BE2C (cell line): ENCODE data around the gene FAM111A.
"Not testable (repeated sequence)": the region's sequence is repeated elsewhere in the genome, so short reads cannot be mapped to it uniquely, and the experiment has no call there.

Source experiments
- DNase-seq: peaks from one replicate; pipeline ENCODE4 v3.0.0-alpha.2; 2020
- H3K27me3 ChIP-seq: fragments of 250-450 bp; sonication (Bioruptor Pico); 2 replicates; pipeline ENCODE4 v1.5.1; 2020; ENCODE audit warnings: mild to moderate bottlenecking
- H3K36me3 ChIP-seq: fragments of 250-450 bp; sonication (Bioruptor Pico); 2 replicates; pipeline ENCODE4 v1.5.1; 2020; ENCODE audit warnings: mild to moderate bottlenecking
- H3K4me1 ChIP-seq: fragments of 250-450 bp; sonication (Bioruptor Pico); 2 replicates; pipeline ENCODE4 v1.5.1; 2020
- H3K4me3 ChIP-seq: 2 replicates; pipeline ENCODE4 v1.5.1; 2011; ENCODE audit warnings: low read depth, low read length
- H3K9me3 ChIP-seq: fragments of 250-450 bp; sonication (Bioruptor Pico); 2 replicates; pipeline ENCODE4 v1.5.1; 2020
- CTCF ChIP-seq: IDR thresholded peaks from 2 replicates; pipeline ENCODE4 v1.5.1; 2012; ENCODE audit warnings: mild to moderate bottlenecking, low read depth, low read length

The FAM111A gene

GRCh38 chr11:59106363-59107336 is 36.0 kb upstream of the FAM111A start, which contains the start of gene FAM111B:
FAM111B (plus strand) TSS chr11:59107237; CDS start chr11:59109626, 2,389 bp downstream.
- H3K4me3 ChIP-seq, result peak within 1 kb of the TSS; percentile 61
- DNase-seq, result peak; percentile 72
- H3K27me3 ChIP-seq, result no peaks in the 10 kb centered on the region
- no peaks in the 10 kb centered on the region for H3K36me3 ChIP-seq
- no peak for TF ChIP-seq CTCF
- no peaks in the 10 kb centered on the region for H3K9me3 ChIP-seq
- no peaks in the 10 kb centered on the region for H3K4me1 ChIP-seq

- H3K27me3 ChIP-seq, result not testable (repeated sequence)
Observed at GRCh38 chr11:59107721-59108120, 34.9 kb upstream of the FAM111A start.

GRCh38 chr11:59112494-59112893 is 30.2 kb upstream of the FAM111A start:
- no peak overlapping the region for H3K4me3 ChIP-seq
- no peak for TF ChIP-seq CTCF
- no peaks in the 10 kb centered on the region for H3K36me3 ChIP-seq

More at GRCh38 chr11:59107721-59108120, 34.9 kb upstream of the FAM111A start:
- not testable (repeated sequence) for H3K9me3 ChIP-seq, H3K36me3 ChIP-seq, H3K4me1 ChIP-seq, DNase-seq
- peak overlapping the region; percentile 61 for H3K4me3 ChIP-seq

GRCh38 chr11:59114344-59114743 is 28.3 kb upstream of the FAM111A start:
- H3K27me3 ChIP-seq, result no peaks in the 10 kb centered on the region
- H3K9me3 ChIP-seq, result no peaks in the 10 kb centered on the region
- H3K36me3 ChIP-seq, result no peaks in the 10 kb centered on the region
- H3K4me3 ChIP-seq, result no peak overlapping the region
- H3K4me1 ChIP-seq, result no peaks in the 10 kb centered on the region
- no peak for TF ChIP-seq CTCF
- DNase-seq, result no peak

More at GRCh38 chr11:59112494-59112893, 30.2 kb upstream of the FAM111A start:
- Histone ChIP-seq H3K27me3 (no peaks in the 10 kb centered on the region), H3K4me1 (no peaks in the 10 kb centered on the region), H3K9me3 (no peaks in the 10 kb centered on the region)
- no peak for DNase-seq

GRCh38 chr11:59115553-59115952 is 27.1 kb upstream of the FAM111A start:
- Histone ChIP-seq H3K4me3 (no peak overlapping the region), H3K36me3 (no peaks in the 10 kb centered on the region), H3K4me1 (no peaks in the 10 kb centered on the region), H3K27me3 (no peaks in the 10 kb centered on the region), H3K9me3 (no peaks in the 10 kb centered on the region)
- TF ChIP-seq CTCF, result no peak
- no peak for DNase-seq

GRCh38 chr11:59117774-59118173 is 24.9 kb upstream of the FAM111A start:
- Histone ChIP-seq H3K4me3 (no peak overlapping the region), H3K36me3 (no peaks in the 10 kb centered on the region), H3K9me3 (no peaks in the 10 kb centered on the region), H3K27me3 (no peaks in the 10 kb centered on the region), H3K4me1 (no peaks in the 10 kb centered on the region)
- no peak for DNase-seq
- TF ChIP-seq CTCF, result no peak
